Astrocyte of the spinal cord (primary cell): ENCODE measurements around the gene KSR1.
A peak's percentile ranks its signal among the peaks of the same experiment; 100 is the strongest.
"Not testable (repeated sequence)": the region's sequence is repeated elsewhere in the genome, so short reads cannot be mapped to it uniquely, and the experiment has no call there.

Experiments
- DNase-seq: peaks from one replicate; pipeline ENCODE4 v3.0.0; 2011; ENCODE audit warnings: low read depth, low spot score
- H3K4me3 ChIP-seq: 2 replicates; pipeline ENCODE4 v1.5.1; 2011; ENCODE audit warnings: low read depth, mild to moderate bottlenecking, low read length, moderate library complexity
- in situ Hi-C: cut with HindIII; loops from 2 replicates; pipeline ENCODE4 v1.10.0; 2017; ENCODE audit warnings: low sequenced_read_pairs
- TF ChIP-seq, protein P1 (sequence below): IDR thresholded peaks from 2 replicates; pipeline ENCODE4 v1.5.1; 2012; ENCODE audit warnings: low read depth, mild to moderate bottlenecking, low read length, inconsistent platforms

Gene KSR1

DNA sequence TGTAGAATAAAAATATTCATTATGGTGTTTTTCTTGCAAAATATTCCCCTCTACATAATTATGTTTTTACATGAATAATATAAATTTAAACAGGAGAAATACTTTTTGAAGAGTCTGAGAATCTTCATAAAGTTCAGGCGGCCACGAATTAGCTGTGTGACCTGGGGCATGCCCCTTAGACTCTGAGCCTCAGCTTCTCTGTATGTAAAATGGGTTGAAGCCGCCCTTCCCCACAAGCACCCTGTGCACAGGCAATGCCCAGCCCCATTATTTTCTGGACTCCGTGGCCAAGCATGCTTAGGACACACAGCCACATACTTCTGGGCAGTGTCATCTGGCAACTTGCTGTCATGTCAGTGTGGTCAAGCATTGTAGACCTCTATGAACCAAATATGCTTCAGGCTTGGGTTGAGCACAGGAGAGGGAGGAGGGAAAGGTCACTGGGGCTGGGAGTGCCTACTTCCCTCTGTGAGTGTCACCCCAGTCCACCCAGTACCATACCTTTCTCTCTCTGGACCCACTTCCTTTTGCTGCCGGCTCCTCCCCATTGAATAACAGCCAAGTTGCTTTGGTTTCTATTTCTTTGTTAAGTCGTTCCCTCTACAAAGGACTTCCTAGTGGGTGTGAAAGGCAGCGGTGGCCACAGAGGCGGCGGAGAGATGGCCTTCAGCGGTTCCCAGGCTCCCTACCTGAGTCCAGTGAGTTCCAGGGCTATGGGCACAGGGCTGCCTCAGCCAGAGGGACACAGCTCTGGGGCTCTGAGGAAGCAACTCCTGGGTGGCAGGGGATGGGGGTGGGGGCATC, 174.6 kb downstream of the KSR1 start, which contains the start of gene LGALS9:
TSS of gene LGALS9 (plus strand) at position 582 of the 804 bp plus-strand sequence. CDS start at position 660, 78 bp downstream.
- no peak within 1 kb of the TSS for H3K4me3 ChIP-seq
- DNase-seq = no peak
- in situ Hi-C loops = no loop called here
- TF ChIP-seq, protein P1, sequence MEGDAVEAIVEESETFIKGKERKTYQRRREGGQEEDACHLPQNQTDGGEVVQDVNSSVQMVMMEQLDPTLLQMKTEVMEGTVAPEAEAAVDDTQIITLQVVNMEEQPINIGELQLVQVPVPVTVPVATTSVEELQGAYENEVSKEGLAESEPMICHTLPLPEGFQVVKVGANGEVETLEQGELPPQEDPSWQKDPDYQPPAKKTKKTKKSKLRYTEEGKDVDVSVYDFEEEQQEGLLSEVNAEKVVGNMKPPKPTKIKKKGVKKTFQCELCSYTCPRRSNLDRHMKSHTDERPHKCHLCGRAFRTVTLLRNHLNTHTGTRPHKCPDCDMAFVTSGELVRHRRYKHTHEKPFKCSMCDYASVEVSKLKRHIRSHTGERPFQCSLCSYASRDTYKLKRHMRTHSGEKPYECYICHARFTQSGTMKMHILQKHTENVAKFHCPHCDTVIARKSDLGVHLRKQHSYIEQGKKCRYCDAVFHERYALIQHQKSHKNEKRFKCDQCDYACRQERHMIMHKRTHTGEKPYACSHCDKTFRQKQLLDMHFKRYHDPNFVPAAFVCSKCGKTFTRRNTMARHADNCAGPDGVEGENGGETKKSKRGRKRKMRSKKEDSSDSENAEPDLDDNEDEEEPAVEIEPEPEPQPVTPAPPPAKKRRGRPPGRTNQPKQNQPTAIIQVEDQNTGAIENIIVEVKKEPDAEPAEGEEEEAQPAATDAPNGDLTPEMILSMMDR = no peak

DNA sequence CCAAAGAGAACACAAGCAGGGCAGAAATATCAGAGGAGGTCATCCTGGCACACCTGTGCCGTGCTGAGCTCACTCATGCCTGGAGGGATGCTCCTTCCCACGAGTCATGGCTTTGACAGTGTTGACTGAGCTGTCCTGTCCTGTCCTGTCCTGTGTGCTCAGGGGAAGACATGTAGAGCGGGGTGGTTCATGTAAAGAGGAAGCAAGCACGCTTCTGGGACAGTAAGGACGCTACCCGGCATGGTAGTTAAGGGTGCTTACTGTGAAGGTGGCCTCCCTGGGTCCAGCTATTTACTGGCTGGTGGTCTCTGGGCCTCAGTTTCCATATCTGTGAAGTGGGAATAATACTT, 175.1 kb downstream of the KSR1 start:
- no peak overlapping the region for H3K4me3 ChIP-seq
- TF ChIP-seq, protein P1 = no peak
- in situ Hi-C loops = no loop called here
- DNase-seq = no peak

DNA sequence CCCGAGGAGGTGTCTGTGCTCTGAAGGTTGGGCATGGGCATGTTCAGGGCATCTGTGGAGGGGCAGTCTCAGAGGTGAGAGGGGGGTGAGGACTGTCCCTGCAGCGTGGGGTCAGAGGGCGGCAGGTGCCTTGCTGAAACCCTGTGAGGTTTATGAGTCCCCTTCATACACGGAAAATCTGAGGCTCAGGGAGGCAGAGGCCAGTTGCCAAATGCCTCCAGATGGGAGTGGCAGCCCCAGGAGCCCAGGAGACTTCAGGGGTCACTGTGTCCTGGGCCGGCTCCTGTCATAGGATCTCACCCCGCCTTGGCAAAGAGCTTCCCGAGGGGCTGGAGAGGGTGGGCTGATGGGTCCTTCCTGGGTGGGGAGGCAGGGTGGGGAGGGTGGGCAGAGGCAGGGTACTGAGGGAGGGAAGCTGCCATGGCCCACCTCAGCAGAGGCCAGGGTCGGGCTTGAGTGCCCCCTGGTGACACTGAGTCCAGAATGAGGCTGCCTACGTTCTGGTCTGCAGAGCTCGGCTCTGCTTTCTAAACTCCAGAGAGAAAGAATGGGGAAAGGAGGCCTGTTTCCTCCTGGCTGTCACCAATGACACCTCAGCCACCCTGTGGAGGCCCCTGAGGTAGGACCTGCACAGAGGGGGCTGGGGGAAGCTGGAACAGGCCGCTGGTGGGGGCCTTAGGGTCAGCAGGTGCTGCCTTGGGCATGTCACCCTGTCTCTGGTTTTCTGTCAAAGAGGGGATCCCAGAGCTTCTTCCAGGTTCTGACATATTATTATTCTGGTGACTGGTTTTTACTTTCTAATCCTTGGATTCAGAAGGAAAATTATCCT, 175.9 kb downstream of the KSR1 start:
- TF ChIP-seq, protein P1 = no peak
- in situ Hi-C loops = no loop called here
- DNase-seq = no peak
- H3K4me3 ChIP-seq = no peak overlapping the region

DNA sequence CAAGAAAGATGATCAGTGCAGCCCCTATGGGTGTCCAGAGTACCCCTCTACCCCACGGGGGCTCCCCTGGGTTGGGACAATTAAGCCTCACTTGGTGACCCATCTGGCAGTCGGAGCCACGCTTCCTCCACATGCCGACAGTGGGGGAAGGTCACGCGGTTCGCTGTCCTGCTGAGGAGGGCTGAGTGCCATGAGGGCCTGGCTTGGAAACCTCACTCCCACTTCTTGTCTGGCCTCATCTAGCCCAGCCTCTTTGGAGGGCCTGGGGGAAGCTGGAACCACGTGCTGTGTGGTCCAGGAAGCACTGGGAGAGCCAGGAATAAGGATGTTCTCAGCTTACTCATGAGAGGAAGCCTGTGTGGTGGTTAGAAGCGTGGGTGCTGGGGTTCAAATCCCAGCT, 176.5 kb downstream of the KSR1 start:
- in situ Hi-C loops, H3K4me3 ChIP-seq: not testable (repeated sequence)
- DNase-seq = peak; percentile 59

DNA sequence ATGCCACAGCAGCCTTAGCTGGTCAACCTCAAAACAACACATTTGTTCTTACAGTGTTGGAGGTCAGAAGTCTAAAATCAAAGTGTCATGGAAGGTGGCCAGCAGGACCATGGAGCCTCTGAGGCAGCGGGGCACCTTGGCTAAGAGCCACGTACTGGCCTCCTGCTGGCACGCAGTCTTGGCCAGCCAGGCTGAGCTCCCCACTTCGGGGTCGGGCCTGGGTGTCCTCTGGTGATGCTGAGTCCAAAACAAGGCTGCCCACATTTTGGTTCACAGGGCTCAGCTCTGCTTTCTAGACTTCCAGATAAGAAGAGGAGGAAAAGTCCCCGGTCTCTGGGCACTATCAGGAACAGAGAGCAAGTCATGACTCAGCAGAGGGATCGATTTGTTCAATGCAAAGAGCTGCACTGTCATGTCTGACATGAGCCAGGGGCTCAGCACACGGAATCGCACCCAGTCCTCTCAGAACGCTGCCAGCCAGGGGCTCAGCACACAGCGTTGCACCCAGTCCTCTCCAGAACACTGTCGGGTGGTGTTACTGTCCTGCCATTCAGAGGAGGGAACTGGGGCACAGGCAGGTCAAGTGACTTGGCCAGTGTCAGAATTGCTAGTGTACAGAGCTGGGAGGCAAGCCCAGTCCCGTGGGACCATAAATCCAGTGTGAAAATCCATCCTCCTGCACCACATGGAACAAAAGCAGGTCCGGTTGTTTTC, 177.2 kb downstream of the KSR1 start:
- no peak overlapping the region for H3K4me3 ChIP-seq
- TF ChIP-seq, protein P1 = no peak
- no peak for DNase-seq
- in situ Hi-C loops = no loop called here

DNA sequence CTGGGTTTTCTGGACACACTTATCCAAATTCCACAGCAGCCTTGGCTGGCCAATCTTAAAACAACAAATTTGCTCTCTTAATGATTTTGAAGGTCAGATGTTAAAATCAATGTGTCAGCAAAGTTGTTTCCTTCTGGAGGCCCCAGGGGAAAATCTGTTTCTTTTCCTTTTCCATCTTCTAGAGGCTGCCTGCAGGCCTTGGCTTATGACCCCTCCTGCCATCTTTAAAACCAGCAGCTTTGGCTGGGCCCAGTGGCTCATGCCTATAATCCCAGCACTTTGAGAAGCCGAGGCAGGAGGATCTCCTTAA, 177.7 kb downstream of the KSR1 start:
- TF ChIP-seq, protein P1 = no peak
- H3K4me3 ChIP-seq = no peak overlapping the region
- DNase-seq = no peak
- in situ Hi-C loops = no loop called here
